G401.6 (cell line): ENCODE data around the gene ARHGAP8.
A peak's percentile ranks its signal among the peaks of the same experiment; 100 is the strongest.

Experiments used
- FAIRE-seq: peaks from 2 replicates; lab custom pipeline; 2012; peaks lifted over from hg19 to GRCh38; lab: Jason Lieb, UNC

ARHGAP8 gene

GRCh38 chr22:44752285-44753188 lies at the start of gene ARHGAP8:
Gene ARHGAP8 (plus strand): TSS chr22:44752575. CDS start chr22:44786528, 33,953 bp downstream.
- FAIRE-seq: no peak

GRCh38 chr22:44703255-44703870 lies 49.0 kb upstream of the ARHGAP8 start:
- FAIRE-seq: no peak

- FAIRE-seq: no peak
These were observed 48.0 kb upstream of the ARHGAP8 start for GRCh38 chr22:44704159-44705021.

GRCh38 chr22:44705022-44705297 lies 47.4 kb upstream of the ARHGAP8 start:
- no peak for FAIRE-seq

- no peak for FAIRE-seq
These were observed 45.9 kb upstream of the ARHGAP8 start for GRCh38 chr22:44706488-44706887.

GRCh38 chr22:44707178-44707577 lies 45.2 kb upstream of the ARHGAP8 start:
- no peak for FAIRE-seq

GRCh38 chr22:44707752-44708151 lies 44.6 kb upstream of the ARHGAP8 start:
- FAIRE-seq: no peak

GRCh38 chr22:44709881-44710392 lies 42.4 kb upstream of the ARHGAP8 start:
- FAIRE-seq: no peak

GRCh38 chr22:44710474-44711240 lies 41.7 kb upstream of the ARHGAP8 start:
- no peak for FAIRE-seq

GRCh38 chr22:44711241-44711560 lies 41.2 kb upstream of the ARHGAP8 start:
- no peak for FAIRE-seq

- FAIRE-seq: no peak
These were observed 40.5 kb upstream of the ARHGAP8 start for GRCh38 chr22:44711690-44712555.

GRCh38 chr22:44712962-44713361 lies 39.4 kb upstream of the ARHGAP8 start:
- FAIRE-seq: no peak

- no peak for FAIRE-seq
These were observed 37.5 kb upstream of the ARHGAP8 start for GRCh38 chr22:44714703-44715350.

GRCh38 chr22:44718418-44718817 lies 34.0 kb upstream of the ARHGAP8 start:
- no peak for FAIRE-seq

- FAIRE-seq: no peak
These were observed 32.6 kb upstream of the ARHGAP8 start for GRCh38 chr22:44719586-44720368.

GRCh38 chr22:44721213-44721612 lies 31.2 kb upstream of the ARHGAP8 start:
- peak; percentile 96 for FAIRE-seq

GRCh38 chr22:44722611-44723010 lies 29.8 kb upstream of the ARHGAP8 start:
- no peak for FAIRE-seq

GRCh38 chr22:44723801-44724200 lies 28.6 kb upstream of the ARHGAP8 start:
- FAIRE-seq: peak; percentile 90

GRCh38 chr22:44724416-44724815 lies 28.0 kb upstream of the ARHGAP8 start:
- no peak for FAIRE-seq

- no peak for FAIRE-seq
These were observed 27.5 kb upstream of the ARHGAP8 start for GRCh38 chr22:44724859-44725258.
